HepG2 (cell line): Measurements from ENCODE around the gene ATP2B3. TPM values are rescaled to one million over a fixed set of nuclear protein-coding genes. Genes with fewer than 3 reads are reported as not detected.

Experiments
- CHD4 ChIP-seq: fragments of 200-600 bp; sonication (generic); IDR thresholded peaks from 2 replicates; pipeline ENCODE4 v1.7.0; 2017; ENCODE audit warnings: mild to moderate bottlenecking, low read length, borderline replicate concordance
- EED ChIP-seq: sonication (generic); formaldehyde crosslinking; IDR thresholded peaks from 2 replicates; pipeline ENCODE4 v1.5.0; 2020; ENCODE audit warnings: mild to moderate bottlenecking, missing genetic modification reagents
- GPN1 ChIP-seq: sonication (generic); formaldehyde crosslinking; IDR thresholded peaks from 2 replicates; pipeline ENCODE4 v1.5.1; 2020; ENCODE audit warnings: missing genetic modification reagents, borderline replicate concordance
- HNRNPL ChIP-seq: fragments of 200-400 bp; formaldehyde crosslinking; IDR thresholded peaks from 2 replicates; pipeline ENCODE4 v1.6.1; 2017; ENCODE audit warnings: mild to moderate bottlenecking, low read depth, low read length
- JARID2 ChIP-seq: sonication (generic); formaldehyde crosslinking; IDR thresholded peaks from 2 replicates; pipeline ENCODE4 v1.8.1; 2023; ENCODE audit warnings: missing genetic modification reagents, inconsistent platforms; ENCODE audit not compliant: insufficient replicate concordance
- MXI1 ChIP-seq: IDR thresholded peaks from 3 replicates; pipeline ENCODE4 v1.6.1; 2012; ENCODE audit warnings: low read depth, low read length, inconsistent platforms, borderline replicate concordance
- NFATC3 ChIP-seq: sonication (generic); formaldehyde crosslinking; IDR thresholded peaks from 2 replicates; pipeline ENCODE4 v1.5.1; 2020; ENCODE audit warnings: mild to moderate bottlenecking, missing genetic modification reagents
- NFE2L2 ChIP-seq: fragments of 150-350 bp; IDR thresholded peaks from 2 replicates; pipeline ENCODE4 v1.6.1; 2014; ENCODE audit warnings: low read length
- PCBP1 ChIP-seq: fragments of 200-400 bp; formaldehyde crosslinking; IDR thresholded peaks from 2 replicates; pipeline ENCODE4 v1.6.1; 2017; ENCODE audit warnings: mild to moderate bottlenecking, low read depth, low read length, borderline replicate concordance
- RORA ChIP-seq: sonication (generic); formaldehyde crosslinking; IDR thresholded peaks from 2 replicates; pipeline ENCODE4 v1.5.0; 2020; ENCODE audit warnings: mild to moderate bottlenecking, missing genetic modification reagents, moderate library complexity
- ZNF383 ChIP-seq: sonication (generic); formaldehyde crosslinking; IDR thresholded peaks from 2 replicates; pipeline ENCODE4 v1.4.0; 2020; ENCODE audit warnings: missing genetic modification reagents, mild to moderate bottlenecking, borderline replicate concordance
- ZNF496 ChIP-seq: sonication (generic); formaldehyde crosslinking; IDR thresholded peaks from 2 replicates; pipeline ENCODE4 v1.8.1; 2023; ENCODE audit warnings: mild to moderate bottlenecking, moderate library complexity, missing genetic modification reagents; ENCODE audit not compliant: insufficient replicate concordance
- ZNF550 ChIP-seq: sonication (generic); formaldehyde crosslinking; IDR thresholded peaks from 2 replicates; pipeline ENCODE4 v1.4.0; 2020; ENCODE audit warnings: mild to moderate bottlenecking, missing genetic modification reagents, borderline replicate concordance
- ZNF816 ChIP-seq: sonication (generic); formaldehyde crosslinking; IDR thresholded peaks from 2 replicates; pipeline ENCODE4 v1.8.0; 2022; ENCODE audit warnings: missing genetic modification reagents, mild to moderate bottlenecking, borderline replicate concordance
- polyA plus RNA-seq, 8 experiments: library from polyadenylated mRNA; depleted of rRNA in 3 of 8; stranded (reverse) in 7 of 8; unstranded in 1 of 8; fragments of >200 nt; fragmentation: Illumina TruSeq in 4 of 8; extraction: Trizol in 4 of 8; gene quantifications; 2 replicates each; pipeline versions ENCODE4 v1.2.1 to v1.2.3, GENCODE V29; 2011 to 2016; ENCODE audit warnings: low read depth in 4 of 8, missing spikeins in 1 of 8, mixed read lengths in 1 of 8; ENCODE audit not compliant: insufficient read depth in 1 of 8
- total RNA-seq, 5 experiments: library from RNA; depleted of rRNA; stranded (reverse); fragments of >200 nt; fragmentation: Illumina TruSeq; extraction: Trizol; gene quantifications; 2 replicates each; pipeline ENCODE4 v1.2.3, GENCODE V29; 2016; ENCODE audit warnings: low read depth in 1 of 5
- TF ChIP-seq, protein P1 (sequence below): sonication (generic); formaldehyde crosslinking; IDR thresholded peaks from 2 replicates; pipeline ENCODE4; 2020; ENCODE audit warnings: missing genetic modification reagents, mild to moderate bottlenecking, borderline replicate concordance
- TF ChIP-seq, protein P2 (sequence below): sonication (generic); formaldehyde crosslinking; IDR thresholded peaks from 2 replicates; pipeline ENCODE4 v1.4.0; 2020; ENCODE audit warnings: mild to moderate bottlenecking, missing genetic modification reagents
- TF ChIP-seq, protein P3 (sequence below): sonication (generic); formaldehyde crosslinking; IDR thresholded peaks from 2 replicates; pipeline ENCODE4 v1.8.0; 2023; ENCODE audit warnings: mild to moderate bottlenecking, missing genetic modification reagents

Gene ATP2B3
- total and polyA plus RNA-seq, 2 of the 13 experiments (the other 11 are each of a cell fraction or from before 2014, with no cell fraction given) = not detected

DNA sequence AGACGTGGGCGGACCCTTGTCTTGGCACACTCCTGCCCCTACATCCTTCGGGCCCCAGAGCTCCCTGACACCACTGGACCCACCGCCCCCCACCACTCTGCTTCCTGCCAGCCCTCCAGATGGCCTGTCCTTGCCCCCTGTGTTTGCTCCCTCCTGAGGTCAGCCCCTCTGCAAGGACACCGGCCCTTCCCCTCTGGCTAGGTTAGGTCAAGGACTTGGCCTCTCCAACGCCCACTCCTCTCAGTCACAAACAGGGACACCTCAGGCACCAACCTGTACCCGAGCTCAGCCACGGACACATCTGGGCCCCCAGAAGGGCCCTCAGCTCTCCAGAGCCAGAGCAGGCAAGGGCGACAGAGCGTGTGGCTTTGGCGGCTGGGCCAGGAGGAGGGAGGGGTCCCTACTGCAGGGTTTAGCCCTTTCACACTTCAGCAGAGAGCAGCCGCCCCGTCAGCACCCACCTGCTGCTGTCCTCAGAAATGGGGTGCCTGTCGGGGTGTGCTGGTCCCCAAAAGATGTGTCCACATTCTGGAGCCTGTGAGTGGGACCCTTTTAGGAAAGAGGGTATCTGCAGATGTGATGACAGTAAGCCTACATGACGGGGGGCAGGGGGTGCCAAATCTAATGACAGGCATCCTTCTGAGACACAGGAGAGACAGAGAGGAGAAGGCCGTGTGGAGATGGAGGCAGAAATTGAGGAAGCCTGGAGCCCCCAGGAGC, 106.0 kb downstream of the ATP2B3 start (continued):
- TF ChIP-seq, protein P1, sequence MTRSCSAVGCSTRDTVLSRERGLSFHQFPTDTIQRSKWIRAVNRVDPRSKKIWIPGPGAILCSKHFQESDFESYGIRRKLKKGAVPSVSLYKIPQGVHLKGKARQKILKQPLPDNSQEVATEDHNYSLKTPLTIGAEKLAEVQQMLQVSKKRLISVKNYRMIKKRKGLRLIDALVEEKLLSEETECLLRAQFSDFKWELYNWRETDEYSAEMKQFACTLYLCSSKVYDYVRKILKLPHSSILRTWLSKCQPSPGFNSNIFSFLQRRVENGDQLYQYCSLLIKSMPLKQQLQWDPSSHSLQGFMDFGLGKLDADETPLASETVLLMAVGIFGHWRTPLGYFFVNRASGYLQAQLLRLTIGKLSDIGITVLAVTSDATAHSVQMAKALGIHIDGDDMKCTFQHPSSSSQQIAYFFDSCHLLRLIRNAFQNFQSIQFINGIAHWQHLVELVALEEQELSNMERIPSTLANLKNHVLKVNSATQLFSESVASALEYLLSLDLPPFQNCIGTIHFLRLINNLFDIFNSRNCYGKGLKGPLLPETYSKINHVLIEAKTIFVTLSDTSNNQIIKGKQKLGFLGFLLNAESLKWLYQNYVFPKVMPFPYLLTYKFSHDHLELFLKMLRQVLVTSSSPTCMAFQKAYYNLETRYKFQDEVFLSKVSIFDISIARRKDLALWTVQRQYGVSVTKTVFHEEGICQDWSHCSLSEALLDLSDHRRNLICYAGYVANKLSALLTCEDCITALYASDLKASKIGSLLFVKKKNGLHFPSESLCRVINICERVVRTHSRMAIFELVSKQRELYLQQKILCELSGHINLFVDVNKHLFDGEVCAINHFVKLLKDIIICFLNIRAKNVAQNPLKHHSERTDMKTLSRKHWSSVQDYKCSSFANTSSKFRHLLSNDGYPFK = peak; percentile 38; the same call in 1 of the 2 replicates
- TF ChIP-seq EED (CRISPR knock-in tag) = 0 out of 2 replicates have a peak, but pooled peaks have one; percentile 52
- TF ChIP-seq CHD4 = no peak
- TF ChIP-seq, protein P2, sequence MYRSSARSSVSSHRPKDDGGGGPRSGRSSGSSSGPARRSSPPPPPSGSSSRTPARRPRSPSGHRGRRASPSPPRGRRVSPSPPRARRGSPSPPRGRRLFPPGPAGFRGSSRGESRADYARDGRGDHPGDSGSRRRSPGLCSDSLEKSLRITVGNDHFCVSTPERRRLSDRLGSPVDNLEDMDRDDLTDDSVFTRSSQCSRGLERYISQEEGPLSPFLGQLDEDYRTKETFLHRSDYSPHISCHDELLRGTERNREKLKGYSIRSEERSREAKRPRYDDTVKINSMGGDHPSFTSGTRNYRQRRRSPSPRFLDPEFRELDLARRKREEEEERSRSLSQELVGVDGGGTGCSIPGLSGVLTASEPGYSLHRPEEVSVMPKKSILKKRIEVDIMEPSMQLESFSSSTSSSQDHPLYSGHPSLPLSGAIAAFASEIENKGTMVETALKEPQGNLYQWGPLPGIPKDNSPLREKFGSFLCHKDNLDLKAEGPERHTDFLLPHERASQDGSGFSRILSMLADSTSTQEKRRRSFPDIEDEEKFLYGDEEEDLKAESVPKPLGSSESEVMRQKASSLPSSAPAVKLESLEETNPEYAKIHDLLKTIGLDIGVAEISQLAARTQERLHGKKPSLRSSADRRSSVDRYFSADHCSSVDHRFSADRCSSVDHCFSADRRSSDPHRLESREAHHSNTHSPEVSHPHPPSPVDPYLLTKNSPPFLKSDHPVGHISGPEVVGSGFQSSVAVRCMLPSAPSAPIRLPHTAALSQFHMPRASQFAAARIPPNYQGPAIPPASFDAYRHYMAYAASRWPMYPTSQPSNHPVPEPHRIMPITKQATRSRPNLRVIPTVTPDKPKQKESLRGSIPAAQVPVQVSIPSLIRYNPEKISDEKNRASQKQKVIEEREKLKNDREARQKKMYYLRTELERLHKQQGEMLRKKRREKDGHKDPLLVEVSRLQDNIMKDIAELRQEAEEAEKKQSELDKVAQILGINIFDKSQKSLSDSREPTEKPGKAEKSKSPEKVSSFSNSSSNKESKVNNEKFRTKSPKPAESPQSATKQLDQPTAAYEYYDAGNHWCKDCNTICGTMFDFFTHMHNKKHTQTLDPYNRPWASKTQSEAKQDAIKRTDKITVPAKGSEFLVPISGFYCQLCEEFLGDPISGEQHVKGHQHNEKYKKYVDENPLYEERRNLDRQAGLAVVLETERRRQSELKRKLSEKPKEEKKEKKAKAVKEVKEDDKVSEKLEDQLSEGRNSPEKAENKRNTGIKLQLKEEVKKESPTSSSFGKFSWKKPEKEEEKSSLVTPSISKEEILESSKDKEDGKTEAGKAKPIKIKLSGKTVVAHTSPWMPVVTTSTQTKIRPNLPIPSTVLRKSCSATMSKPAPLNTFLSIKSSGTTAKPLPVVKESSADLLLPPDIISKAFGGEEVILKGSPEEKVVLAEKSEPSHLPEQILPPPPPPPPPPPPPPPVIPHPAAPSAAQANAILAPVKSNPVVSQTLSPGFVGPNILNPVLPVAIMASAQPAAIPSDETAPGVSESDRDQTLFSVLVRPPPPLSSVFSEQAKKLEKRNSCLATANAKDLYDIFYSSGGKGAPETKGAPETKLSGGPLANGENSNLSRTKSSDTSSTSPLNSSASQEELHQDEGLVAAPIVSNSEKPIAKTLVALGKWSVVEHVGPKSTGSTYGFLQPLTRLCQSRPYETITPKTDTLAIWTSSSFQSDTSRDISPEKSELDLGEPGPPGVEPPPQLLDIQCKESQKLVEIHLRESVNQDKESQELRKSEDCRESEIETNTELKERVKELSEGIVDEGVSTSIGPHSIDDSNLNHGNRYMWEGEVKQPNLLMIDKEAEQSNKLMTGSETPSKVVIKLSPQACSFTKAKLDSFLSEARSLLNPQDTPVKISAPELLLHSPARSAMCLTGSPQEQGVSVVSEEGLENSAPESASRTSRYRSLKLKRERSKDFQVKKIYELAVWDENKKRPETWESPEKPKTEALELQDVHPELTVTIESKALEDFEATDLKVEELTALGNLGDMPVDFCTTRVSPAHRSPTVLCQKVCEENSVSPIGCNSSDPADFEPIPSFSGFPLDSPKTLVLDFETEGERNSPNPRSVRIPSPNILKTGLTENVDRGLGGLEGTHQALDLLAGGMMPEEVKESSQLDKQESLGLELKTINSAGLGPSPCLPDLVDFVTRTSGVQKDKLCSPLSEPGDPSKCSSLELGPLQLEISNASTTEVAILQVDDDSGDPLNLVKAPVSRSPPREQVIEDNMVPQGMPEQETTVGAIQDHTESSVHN = no peak
- TF ChIP-seq HNRNPL = peak; percentile 71; the same call in 1 of the 2 replicates
- no peak for TF ChIP-seq NFE2L2
- TF ChIP-seq NFATC3 = no peak
- no peak for TF ChIP-seq RORA (CRISPR knock-in tag)
- no peak for TF ChIP-seq ZNF496
- no peak for TF ChIP-seq JARID2 (CRISPR knock-in tag)
- no peak for TF ChIP-seq PCBP1
- no peak for TF ChIP-seq ZNF816 (CRISPR knock-in tag)
- no peak for TF ChIP-seq ZNF550 (CRISPR knock-in tag)
- TF ChIP-seq MXI1 = no peak
- TF ChIP-seq ZNF383 (CRISPR knock-in tag) = no peak
- TF ChIP-seq, protein P3, sequence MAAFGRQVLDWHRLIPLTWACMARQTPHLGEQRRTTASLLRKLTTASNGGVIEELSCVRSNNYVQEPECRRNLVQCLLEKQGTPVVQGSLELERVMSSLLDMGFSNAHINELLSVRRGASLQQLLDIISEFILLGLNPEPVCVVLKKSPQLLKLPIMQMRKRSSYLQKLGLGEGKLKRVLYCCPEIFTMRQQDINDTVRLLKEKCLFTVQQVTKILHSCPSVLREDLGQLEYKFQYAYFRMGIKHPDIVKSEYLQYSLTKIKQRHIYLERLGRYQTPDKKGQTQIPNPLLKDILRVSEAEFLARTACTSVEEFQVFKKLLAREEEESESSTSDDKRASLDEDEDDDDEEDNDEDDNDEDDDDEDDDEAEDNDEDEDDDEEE (CRISPR knock-in tag) = no peak
- TF ChIP-seq GPN1 (CRISPR knock-in tag) = no peak
